SK-MEL-5 (cell line): Measurements from ENCODE around the gene TWNK. TPM values are rescaled to one million over a fixed set of nuclear protein-coding genes. Genes with fewer than 3 reads are reported as not detected.
A peak's percentile ranks its signal among the peaks of the same experiment; 100 is the strongest.
"Not testable (repeated sequence)": the region's sequence is repeated elsewhere in the genome, so short reads cannot be mapped to it uniquely, and the experiment has no call there.

Experiments used
- DNase-seq: peaks from one replicate; pipeline ENCODE4 v3.0.0-alpha.2; 2016; ENCODE audit warnings: low read depth, low spot score
- in situ Hi-C: cut with HindIII; loops from 2 replicates; pipeline ENCODE4 v1.10.0; 2016; ENCODE audit warnings: low sequenced_read_pairs, high pct_unique_total_duplicates, low pct_unique_long_range_greater_than_20kb
- small RNA-seq, 2 experiments: library from RNA; depleted of rRNA; stranded (forward); fragments of <200 nt; gene quantifications; one replicate each; pipeline ENCODE3, GENCODE V24; 2014
- total RNA-seq: library from RNA; depleted of rRNA; stranded (reverse); fragments of >200 nt; shearing (Covaris generic); gene quantifications from 2 replicates; pipeline ENCODE4 v1.2.3, GENCODE V29; 2014; rRNA removed

The TWNK gene
- total RNA-seq, 1 experiment from 2014 or later, result 14.7 TPM

DNA sequence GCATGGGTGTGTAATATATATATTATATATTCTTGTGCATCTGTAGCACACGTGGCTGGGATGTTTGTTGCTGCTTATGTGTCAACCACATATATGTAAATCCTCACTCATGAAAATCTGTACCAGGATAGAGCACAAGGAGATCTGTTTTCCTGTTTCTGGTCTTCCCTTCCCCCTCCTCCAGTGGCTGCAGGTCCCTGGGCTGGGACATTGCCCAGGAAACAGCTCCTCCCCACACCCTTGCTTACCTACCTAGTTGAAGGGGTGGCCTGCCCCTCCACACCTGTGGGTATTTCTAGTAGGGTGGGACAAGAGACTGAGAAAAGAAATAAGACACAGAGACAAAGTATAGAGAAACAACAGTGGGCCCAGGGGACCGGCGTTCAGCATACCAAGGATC, 45.9 kb downstream of the TWNK start:
- in situ Hi-C loops, result no loop called here

DNA sequence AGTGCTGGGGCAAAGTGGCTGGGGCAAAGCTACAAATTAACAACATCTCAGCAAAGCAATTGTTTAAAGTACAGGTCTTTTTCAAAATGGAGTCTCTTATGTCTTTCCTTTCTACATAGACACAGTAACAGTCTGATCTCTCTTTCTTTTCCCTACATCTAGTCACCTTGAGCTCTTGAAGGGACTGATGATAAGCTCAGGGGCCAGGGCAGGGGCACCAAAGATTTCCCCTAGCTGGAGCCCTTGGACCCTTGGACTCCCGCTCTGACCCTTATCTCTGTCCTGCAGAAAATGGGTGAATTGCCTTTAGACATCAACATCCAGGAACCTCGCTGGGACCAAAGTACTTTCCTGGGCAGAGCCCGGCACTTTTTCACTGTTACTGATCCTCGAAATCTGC, 47.1 kb downstream of the TWNK start:
- in situ Hi-C loops, DNase-seq: not testable (repeated sequence)

More for the DNA sequence above, 45.9 kb downstream of the TWNK start:
- no peak for DNase-seq

DNA sequence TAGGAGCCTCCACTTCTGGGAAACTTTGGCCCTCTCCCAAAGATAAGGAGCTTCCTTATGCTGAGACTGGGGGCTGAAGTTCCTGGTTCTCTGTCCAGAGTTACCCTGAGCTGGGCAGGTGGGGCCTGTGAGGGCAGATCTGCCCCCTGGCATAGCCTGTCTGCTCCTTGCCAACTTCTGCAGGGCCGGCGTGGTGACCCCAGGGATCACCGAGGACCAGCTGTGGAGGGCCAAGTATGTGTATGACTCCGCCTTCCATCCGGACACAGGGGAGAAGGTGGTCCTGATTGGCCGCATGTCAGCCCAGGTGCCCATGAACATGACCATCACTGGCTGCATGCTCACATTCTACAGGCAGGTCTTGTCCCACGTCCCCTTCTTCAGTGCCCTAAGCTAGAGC, 48.0 kb downstream of the TWNK start:
- no peak for DNase-seq
- in situ Hi-C loops, result no loop called here

DNA sequence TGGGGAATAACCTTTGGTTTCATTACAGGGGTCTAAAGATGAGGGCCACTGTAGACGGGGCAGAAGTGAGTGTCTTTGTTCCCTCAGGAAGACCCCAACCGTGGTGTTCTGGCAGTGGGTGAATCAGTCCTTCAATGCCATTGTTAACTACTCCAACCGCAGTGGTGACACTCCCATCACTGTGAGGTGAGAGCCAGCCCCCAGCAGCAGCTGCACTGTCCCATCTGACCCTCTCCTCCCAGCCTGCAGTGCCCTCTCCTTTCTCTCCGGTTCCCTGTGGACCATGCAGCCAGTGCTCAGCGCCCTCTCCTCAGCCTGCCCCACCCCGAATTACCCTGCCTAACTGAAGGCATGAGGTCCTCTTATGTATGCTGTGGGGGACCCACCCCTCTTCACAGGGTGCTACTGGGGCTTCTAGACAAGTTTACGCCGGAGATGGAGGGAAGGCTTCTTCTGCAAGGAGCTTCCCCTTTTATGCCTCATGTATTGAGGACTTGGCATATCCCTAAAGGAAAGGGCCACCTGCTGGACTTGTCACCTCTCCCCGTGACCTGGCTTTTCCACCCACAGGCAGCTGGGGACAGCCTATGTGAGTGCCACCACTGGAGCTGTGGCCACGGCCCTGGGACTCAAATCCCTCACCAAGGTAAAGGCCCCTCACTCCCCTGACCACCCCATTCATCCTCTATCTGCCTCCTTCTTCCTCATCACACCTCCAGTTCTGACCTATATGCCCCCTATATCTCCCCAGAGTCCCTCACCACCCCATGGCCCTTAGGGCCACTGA, 48.8 kb downstream of the TWNK start:
- DNase-seq, result no peak
- in situ Hi-C loops, result no loop called here

DNA sequence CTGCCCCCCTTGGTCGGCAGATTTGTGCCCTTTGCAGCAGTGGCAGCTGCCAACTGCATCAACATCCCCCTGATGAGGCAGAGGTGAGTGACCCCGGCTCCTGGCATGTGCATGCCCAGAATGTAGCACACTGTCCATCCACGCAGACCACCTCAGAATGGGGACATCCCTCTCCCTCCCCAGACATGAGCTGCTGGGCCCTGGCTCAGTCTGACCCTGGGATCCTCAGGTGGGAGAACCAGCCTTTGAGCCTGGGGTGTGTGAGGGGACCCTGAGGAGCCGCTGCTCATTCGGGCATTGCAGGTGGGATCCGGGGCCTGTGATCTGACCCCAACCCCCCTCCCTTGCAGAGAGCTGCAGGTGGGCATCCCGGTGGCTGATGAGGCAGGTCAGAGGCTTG, 49.4 kb downstream of the TWNK start:
- no peak for DNase-seq
- in situ Hi-C loops, result no loop called here

DNA sequence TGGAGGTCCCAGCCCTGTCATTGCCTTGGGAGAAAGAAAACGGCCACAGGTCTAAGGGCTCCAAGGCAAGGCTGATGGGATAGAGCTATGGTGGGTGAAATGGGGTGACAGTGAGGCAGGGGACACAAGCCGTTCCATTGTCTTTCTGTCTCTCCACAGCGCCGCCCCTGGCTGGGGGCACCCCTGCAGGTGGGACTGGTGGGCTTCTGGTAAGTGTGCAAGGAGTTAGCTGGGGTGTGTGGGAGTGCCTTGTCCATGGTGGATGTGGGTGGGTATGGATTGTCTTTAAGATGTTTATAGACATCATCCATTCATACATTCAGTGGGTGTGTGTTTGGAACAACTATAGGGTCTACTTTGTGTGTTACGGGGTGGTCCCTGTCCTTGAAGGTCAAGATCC, 51.1 kb downstream of the TWNK start:
- DNase-seq, result no peak
- in situ Hi-C loops, result no loop called here

DNA sequence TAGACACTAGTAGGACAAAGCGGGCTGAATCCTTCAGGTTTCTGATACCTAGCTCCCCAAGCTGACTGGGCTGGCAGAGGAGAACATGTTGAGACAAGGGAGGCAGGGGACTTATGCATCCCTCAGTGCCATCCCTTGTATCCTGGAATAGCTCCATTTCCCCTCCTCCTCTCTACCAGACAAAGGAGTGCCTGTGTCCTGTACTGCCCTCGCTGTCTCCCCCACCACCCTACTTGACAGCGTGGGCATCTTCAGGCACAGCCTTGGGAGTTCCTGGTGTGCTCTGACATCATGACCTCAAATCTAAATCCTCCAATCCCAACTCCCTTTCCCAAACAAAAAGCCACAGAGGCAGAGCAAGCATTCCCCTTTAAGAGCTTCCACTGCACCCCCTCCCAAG, 52.7 kb downstream of the TWNK start:
- DNase-seq, result peak; percentile 86
- in situ Hi-C loops, result no loop called here

DNA sequence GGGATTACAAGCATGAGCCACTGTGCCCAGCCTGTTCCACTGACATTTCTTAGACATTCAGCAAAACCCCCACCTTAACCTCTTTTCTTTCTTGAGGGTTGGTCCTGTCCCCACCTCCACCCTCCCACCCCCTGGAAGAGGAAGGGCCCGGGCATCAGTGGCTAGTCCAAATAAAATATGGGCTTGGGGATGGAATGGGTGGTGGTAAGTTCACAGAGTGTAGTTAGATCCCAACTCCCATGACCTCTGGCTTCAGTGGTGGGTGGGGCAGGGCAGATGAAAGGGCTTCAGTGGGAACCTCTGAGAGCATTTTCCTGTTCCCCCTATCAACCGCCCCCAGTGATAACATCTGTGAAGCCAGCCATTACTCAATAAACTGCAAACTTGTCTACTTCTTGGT, 53.5 kb downstream of the TWNK start:
- in situ Hi-C loops, result no loop called here
- DNase-seq, result no peak

DNA sequence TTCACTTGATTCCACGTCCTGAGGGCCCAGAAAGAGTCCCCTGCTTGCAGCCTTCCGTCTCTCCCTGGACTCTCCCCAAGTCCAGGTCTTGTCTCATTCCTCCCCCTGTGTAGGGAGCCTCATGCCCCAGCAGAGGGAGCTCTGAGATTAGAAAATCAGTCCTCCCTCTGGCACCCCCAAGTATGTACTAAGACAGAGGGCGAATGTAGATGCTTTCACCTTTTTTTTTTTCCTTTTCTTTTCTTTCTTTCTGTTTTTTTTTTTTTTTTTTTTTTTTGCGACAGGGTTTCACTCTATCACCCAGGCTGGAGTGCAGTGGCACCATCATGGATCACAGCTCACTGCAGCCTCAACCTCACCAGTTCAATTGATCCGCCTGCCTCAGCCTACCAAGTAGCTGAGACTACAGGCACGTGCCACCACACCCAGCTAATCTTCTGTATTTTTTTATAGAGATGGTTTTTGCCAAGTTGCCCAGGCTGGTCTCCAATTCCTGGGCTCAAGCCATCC, 54.0 kb downstream of the TWNK start:
- in situ Hi-C loops, result no loop called here

DNA sequence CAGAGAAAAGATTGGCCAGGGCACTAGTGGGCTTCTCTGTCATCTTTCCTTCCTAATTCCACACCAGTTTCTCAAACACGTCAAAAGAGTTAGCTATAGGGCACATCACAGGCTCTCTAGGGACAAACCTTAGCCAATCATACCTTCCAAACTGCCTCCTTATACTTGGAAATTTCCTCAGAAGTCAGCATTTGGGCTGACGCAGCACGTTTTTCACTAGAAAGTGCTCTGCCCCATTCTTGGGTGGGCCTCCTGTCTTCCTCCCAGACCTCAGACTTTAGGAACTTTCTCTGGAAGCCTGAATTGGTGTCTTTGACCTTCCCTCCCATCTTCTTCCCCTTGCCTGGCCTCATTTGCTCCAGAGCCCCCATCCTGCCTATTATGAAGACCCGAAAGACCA, 54.8 kb downstream of the TWNK start:
- in situ Hi-C loops, result no loop called here
- DNase-seq, result no peak

More for the DNA sequence above, 54.0 kb downstream of the TWNK start:
- DNase-seq, result peak; percentile 81

DNA sequence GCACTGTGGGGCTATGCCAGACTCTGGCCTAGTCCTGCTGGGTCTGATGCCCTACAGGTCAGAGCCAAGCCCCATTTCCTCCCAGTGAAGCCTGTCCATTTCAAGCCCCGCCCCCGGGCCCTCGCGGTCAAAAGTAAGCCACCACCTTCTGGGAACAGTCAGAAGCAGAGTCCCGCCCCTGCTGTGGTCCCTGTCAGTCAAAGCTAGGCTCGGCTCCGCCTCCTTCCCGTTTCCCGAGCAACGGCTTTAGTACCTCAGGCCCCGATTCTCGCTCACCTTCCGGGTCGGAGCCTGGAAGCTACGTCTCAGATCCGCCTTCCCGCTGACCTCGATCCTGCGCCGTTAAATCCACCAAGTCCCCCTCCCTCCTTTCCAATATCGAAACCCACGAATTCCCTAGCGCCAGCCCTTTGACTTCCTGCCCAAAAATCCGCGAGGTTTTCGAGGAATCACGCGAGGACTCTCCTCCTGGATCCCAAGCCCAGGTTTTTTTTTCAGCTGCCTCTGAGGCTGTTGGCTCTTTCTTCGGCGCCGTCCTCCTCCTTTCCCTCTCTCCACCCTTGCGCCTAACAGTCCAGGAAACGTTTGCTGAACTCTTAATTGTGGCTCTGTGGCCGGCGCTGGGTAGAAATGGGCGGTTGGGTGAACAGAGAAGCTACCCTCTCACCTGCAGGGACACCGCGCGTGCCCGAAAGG, 55.5 kb downstream of the TWNK start:
- in situ Hi-C loops, result no loop called here
- peak; percentile 96 for DNase-seq

DNA sequence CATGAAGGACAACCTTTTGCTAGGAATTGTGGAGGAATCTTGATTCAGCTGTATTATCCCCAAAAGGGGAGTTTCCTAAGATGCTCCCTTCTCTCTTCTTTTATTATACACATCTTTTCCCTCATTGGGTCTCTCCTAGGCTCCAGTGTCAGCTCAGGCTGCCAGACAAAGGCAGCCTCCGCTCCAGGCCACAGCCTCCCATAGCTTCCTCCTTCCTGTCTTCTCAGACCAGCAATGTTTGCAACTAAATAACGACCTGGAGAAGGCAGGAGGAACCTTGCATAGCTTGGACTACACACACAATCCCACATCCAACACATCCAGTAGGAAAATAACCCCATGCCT, 56.0 kb downstream of the TWNK start:
- no peak for DNase-seq
- in situ Hi-C loops, result no loop called here

Small RNA genes within 50 kb of the gene (small RNA-seq; reads per million reads assigned to genes)
- 0 reads per million in 2 experiments for gene MIR608

Other genes starting within 250 kb of the TWNK start
- not detected in 2 replicates for gene PAX2, start 242.0 kb upstream of the TWNK start, total RNA-seq
- 21.8 and 24.4 TPM in 2 replicates for gene SLF2, start 74.6 kb upstream of the TWNK start, total RNA-seq
- gene SEMA4G, start 18.0 kb upstream of the TWNK start, total RNA-seq, result 1.3 and 4.7 TPM in 2 replicates
- 46.3 and 52.9 TPM in 2 replicates for gene MRPL43, start within 50 bp of the TWNK start, total RNA-seq
- 37.1 and 41.0 TPM in 2 replicates for gene LZTS2, start 12.3 kb downstream of the TWNK start, total RNA-seq
- 0.74 and 1.5 TPM in 2 replicates for gene PDZD7, start 43.6 kb downstream of the TWNK start, total RNA-seq
- gene SFXN3, start 43.7 kb downstream of the TWNK start, total RNA-seq, result 66.8 and 76.9 TPM in 2 replicates
- gene KAZALD1, start 74.4 kb downstream of the TWNK start, total RNA-seq, result 1.9 and 2.3 TPM in 2 replicates
- gene TLX1, start 143.8 kb downstream of the TWNK start, total RNA-seq, result not detected in 2 replicates
- not detected in 2 replicates for gene LBX1, start 241.9 kb downstream of the TWNK start, total RNA-seq